GM12865 (cell line): ENCODE data around the gene CYLD.

Experiments
- DNase-seq: peaks from one replicate; pipeline ENCODE4 v3.0.0; 2010; ENCODE audit warnings: low read depth
- H3K4me3 ChIP-seq: 2 replicates; pipeline ENCODE4 v1.5.1; 2011; ENCODE audit warnings: mild to moderate bottlenecking, low read depth, low read length, control low read depth
- CTCF ChIP-seq: IDR thresholded peaks from 2 replicates; pipeline ENCODE4 v1.5.1; 2011; ENCODE audit warnings: low read length, control low read depth, low read depth, inconsistent platforms; ENCODE audit not compliant: insufficient read depth; ENCODE audit errors: missing control alignments

The CYLD gene

GRCh38 chr16:50845296-50845695 lies 103.4 kb downstream of the CYLD start:
- no peak for TF ChIP-seq CTCF
- no peak for DNase-seq
- no peak overlapping the region for H3K4me3 ChIP-seq

DNA sequence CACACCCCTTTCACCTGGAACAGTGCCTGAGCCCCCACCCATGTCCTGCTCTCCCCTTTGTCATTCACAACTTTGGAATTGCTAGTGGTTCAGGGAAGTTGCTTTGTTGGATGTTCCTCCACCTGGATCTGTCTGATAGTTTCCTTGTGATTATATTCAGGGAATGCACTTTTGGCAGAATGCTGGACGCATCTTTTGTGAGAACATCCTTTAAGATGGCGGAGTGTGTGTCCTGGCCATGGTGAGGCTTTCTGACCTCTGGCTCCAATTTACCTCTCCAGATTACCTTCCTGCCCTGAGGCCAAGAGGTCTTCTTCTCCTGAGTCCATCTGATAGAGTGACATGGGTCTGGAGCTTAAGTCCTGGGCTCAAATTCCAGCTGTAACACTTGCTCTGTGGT lies 104.6 kb downstream of the CYLD start:
- no peak for TF ChIP-seq CTCF
- DNase-seq = no peak
- H3K4me3 ChIP-seq = no peak overlapping the region

- no peak overlapping the region for H3K4me3 ChIP-seq
- DNase-seq = no peak
- no peak for TF ChIP-seq CTCF
Observed at GRCh38 chr16:50847166-50847565, 105.3 kb downstream of the CYLD start.

- no peak for DNase-seq
- no peak overlapping the region for H3K4me3 ChIP-seq
- no peak for TF ChIP-seq CTCF
Observed at GRCh38 chr16:50848755-50849514, 107.0 kb downstream of the CYLD start.
